GM23338 (cell line): ENCODE results near the gene B4GALT3. TPM values are rescaled to one million over a fixed set of nuclear protein-coding genes. Genes with fewer than 3 reads are reported as not detected.

Experiments used
- ATAC-seq: fragments of 200-7000 bp; cut with Tn5 transposase; 3 replicates; pipeline ENCODE4 v1.9.1; 2020
- DNase-seq: peaks from one replicate; pipeline ENCODE4 v3.0.0-alpha.2; 2015; ENCODE audit warnings: low spot score
- H2AFZ ChIP-seq: fragments of 200-600 bp; sonication (generic); 2 replicates; pipeline ENCODE4 v1.8.0; 2016; ENCODE audit warnings: antibody characterized with exemption, mild to moderate bottlenecking, moderate library complexity
- H3F3A ChIP-seq: fragments of 200-600 bp; sonication (generic); replicated peaks from 2 replicates; pipeline ENCODE4 v1.8.0; 2017; ENCODE audit warnings: antibody characterized with exemption, mixed run types, low read depth
- H3K27ac ChIP-seq: fragments of 200-600 bp; sonication (generic); 2 replicates; pipeline ENCODE4 v1.6.1; 2016; ENCODE audit warnings: low read depth
- H3K27me3 ChIP-seq: fragments of 200-600 bp; sonication (generic); 2 replicates; pipeline ENCODE4 v1.8.0; 2016; ENCODE audit warnings: mild to moderate bottlenecking, mixed run types, moderate library complexity; ENCODE audit not compliant: insufficient read depth
- H3K36me3 ChIP-seq: fragments of 200-600 bp; sonication (generic); 2 replicates; pipeline ENCODE4 v1.8.0; 2016; ENCODE audit warnings: mild to moderate bottlenecking; ENCODE audit not compliant: insufficient read depth
- H3K4me1 ChIP-seq: fragments of 200-600 bp; sonication (generic); 2 replicates; pipeline ENCODE4 v1.8.0; 2016; ENCODE audit warnings: mild to moderate bottlenecking, moderate library complexity; ENCODE audit not compliant: insufficient read depth
- H3K4me2 ChIP-seq: fragments of 200-600 bp; sonication (generic); 2 replicates; pipeline ENCODE4 v1.7.1; 2017; ENCODE audit warnings: mixed run types
- H3K4me3 ChIP-seq: fragments of 200-600 bp; sonication (generic); 2 replicates; pipeline ENCODE4 v1.6.1; 2016; ENCODE audit warnings: mixed run types
- H3K79me2 ChIP-seq: fragments of 200-600 bp; sonication (generic); replicated peaks from 2 replicates; pipeline ENCODE4 v1.8.0; 2017; ENCODE audit warnings: mild to moderate bottlenecking; ENCODE audit not compliant: insufficient read depth
- H3K9me2 ChIP-seq: fragments of 200-600 bp; sonication (generic); 2 replicates; pipeline ENCODE4 v1.8.0; 2017; ENCODE audit not compliant: insufficient read depth
- H4K20me1 ChIP-seq: fragments of 200-600 bp; sonication (generic); replicated peaks from 2 replicates; pipeline ENCODE4 v1.8.0; 2017; ENCODE audit warnings: mild to moderate bottlenecking; ENCODE audit not compliant: insufficient read depth
- H3K27ac Mint-ChIP-seq: 2 replicates; pipeline ENCODE4 v1.8.0; 2020; ENCODE audit warnings: inconsistent platforms, mild to moderate bottlenecking, moderate library complexity, mixed read lengths
- H3K27me3 Mint-ChIP-seq: 3 replicates; pipeline ENCODE4 v1.8.0; 2022; ENCODE audit warnings: low read depth, mild to moderate bottlenecking, moderate library complexity, mixed read lengths, inconsistent platforms; ENCODE audit not compliant: insufficient read depth, poor library complexity
- H3K36me3 Mint-ChIP-seq: 3 replicates; pipeline ENCODE4 v1.8.0; 2021; ENCODE audit warnings: low read depth, mild to moderate bottlenecking, inconsistent platforms, moderate library complexity, mixed read lengths
- H3K4me1 Mint-ChIP-seq: 3 replicates; pipeline ENCODE4 v1.8.0; 2020; ENCODE audit warnings: mild to moderate bottlenecking, inconsistent platforms, mixed read lengths
- H3K4me3 Mint-ChIP-seq: 3 replicates; pipeline ENCODE4 v1.8.0; 2021; ENCODE audit warnings: moderate library complexity, mild to moderate bottlenecking, inconsistent platforms, mixed read lengths
- H3K9me3 Mint-ChIP-seq: 3 replicates; pipeline ENCODE4 v1.8.0; 2020; ENCODE audit warnings: moderate library complexity, mild to moderate bottlenecking, inconsistent platforms, mixed read lengths
- CTCF ChIP-seq, 2 experiments: fragments of 200-600 bp in 1 of 2; sonication (generic) in 1 of 2; conservative IDR thresholded peaks; 2 replicates each; pipeline versions ENCODE4 v1.5.1 to v1.6.1; 2016 to 2017; ENCODE audit warnings: antibody characterized with exemption in 2 of 2, low read depth in 2 of 2, mild to moderate bottlenecking in 2 of 2, moderate library complexity in 1 of 2
- EZH2 ChIP-seq: fragments of 200-600 bp; sonication (generic); IDR thresholded peaks from one replicate; pipeline ENCODE4 v1.8.0; 2017; ENCODE audit warnings: antibody characterized with exemption, mild to moderate bottlenecking, low read depth; ENCODE audit not compliant: unreplicated experiment
- JUNB ChIP-seq: IDR thresholded peaks from one replicate; pipeline ENCODE4 v1.6.1; 2016; ENCODE audit warnings: antibody characterized with exemption; ENCODE audit not compliant: unreplicated experiment
- STAT1 ChIP-seq: IDR thresholded peaks from one replicate; pipeline ENCODE4 v1.6.1; 2016; ENCODE audit warnings: antibody characterized with exemption; ENCODE audit not compliant: unreplicated experiment
- ZNF114 ChIP-seq: fragments of 250-450 bp; sonication (Bioruptor Pico); IDR thresholded peaks from 2 replicates; pipeline ENCODE4 v1.5.0; 2020; ENCODE audit warnings: mild to moderate bottlenecking, moderate library complexity
- ZNF331 ChIP-seq: fragments of 250-450 bp; sonication (Bioruptor Pico); IDR thresholded peaks from 2 replicates; pipeline ENCODE4 v1.5.0; 2020; ENCODE audit warnings: low read depth, mild to moderate bottlenecking, moderate library complexity
- ZNF462 ChIP-seq: fragments of 250-450 bp; sonication (Bioruptor Pico); IDR thresholded peaks from 2 replicates; pipeline ENCODE4 v1.5.0; 2020; ENCODE audit warnings: mild to moderate bottlenecking, moderate library complexity
- polyA plus RNA-seq: library from polyadenylated mRNA; unstranded; fragments of >200 nt; fragmentation: Nextera tagmentation; extraction: Ambion mirVana; gene quantifications from 2 replicates; pipeline ENCODE4 v1.2.1, GENCODE V29; 2016
- total RNA-seq: library from RNA; depleted of rRNA; stranded (reverse); fragments of >200 nt; shearing (Covaris generic); gene quantifications from 2 replicates; pipeline ENCODE4 v1.2.3, GENCODE V29; 2014

The B4GALT3 gene
- total and polyA plus RNA-seq, 2 experiments from 2014 or later: 24.2 to 35.8 TPM

- no peak overlapping the region for H3K4me3 Mint-ChIP-seq
- H3K79me2 ChIP-seq: peaks cover 6% of the 10 kb centered on the region
- H3K4me3 ChIP-seq: no peak overlapping the region
- H3K27ac ChIP-seq: no peak overlapping the region
- peaks cover 13% of the 10 kb centered on the region for H3K27me3 Mint-ChIP-seq
- no peaks in the 10 kb centered on the region for H3K9me2 ChIP-seq
- H3K27me3 ChIP-seq: no peaks in the 10 kb centered on the region
- ATAC-seq (no peak), DNase-seq (no peak)
- peaks cover 5% of the 10 kb centered on the region; the same call in 1 of the 2 replicates for H3K4me1 ChIP-seq
- peaks cover 54% of the 10 kb centered on the region for H3K36me3 Mint-ChIP-seq
- H4K20me1 ChIP-seq: peaks cover 6% of the 10 kb centered on the region; the same call in 1 of the 2 replicates
- H3K36me3 ChIP-seq: peaks cover 17% of the 10 kb centered on the region
- H3K4me1 Mint-ChIP-seq: peaks cover 11% of the 10 kb centered on the region
- no peaks in the 10 kb centered on the region for H3K9me3 Mint-ChIP-seq
- no peak overlapping the region for H2AFZ ChIP-seq
- no peak overlapping the region for H3K4me2 ChIP-seq
- no peak overlapping the region for H3K27ac Mint-ChIP-seq
- peaks cover 9% of the 10 kb centered on the region for H3F3A ChIP-seq
- TF ChIP-seq CTCF (conservative IDR thresholded peaks at IDR 0.05; ENCODE audit: low read depth in 2 of 2): no peak
- TF ChIP-seq ZNF462 (CRISPR knock-in tag): no peak
- TF ChIP-seq ZNF114: no peak
- no peak for TF ChIP-seq JUNB
- no peak for TF ChIP-seq ZNF331 (CRISPR knock-in tag)
- TF ChIP-seq EZH2: no peak
- TF ChIP-seq STAT1: no peak
These were observed 5.6 kb downstream of the B4GALT3 start for GRCh38 chr1:161171696-161172095.
